Glomerular visceral epithelial cell (primary cell): Measurements from ENCODE around the gene SLC12A9.

Source experiments
- DNase-seq: peaks from one replicate; pipeline ENCODE4 v3.0.0-alpha.2; 2016; ENCODE audit errors: extremely low spot score

SLC12A9 gene

GRCh38 chr7:100860702-100861615 is 8.4 kb downstream of the SLC12A9 start:
- no peak for DNase-seq

- DNase-seq, result no peak
These were observed 9.1 kb downstream of the SLC12A9 start for GRCh38 chr7:100861616-100861985.

GRCh38 chr7:100863406-100863950 is 11.0 kb downstream of the SLC12A9 start:
- no peak for DNase-seq

- DNase-seq, result no peak
These were observed 11.8 kb downstream of the SLC12A9 start for GRCh38 chr7:100864263-100864845.

- peak; percentile 64 for DNase-seq
These were observed 12.9 kb downstream of the SLC12A9 start for GRCh38 chr7:100865372-100865911.

GRCh38 chr7:100865938-100866728 is 13.6 kb downstream of the SLC12A9 start:
- DNase-seq, result peak; percentile 86

GRCh38 chr7:100866729-100867039 is 14.2 kb downstream of the SLC12A9 start:
- no peak for DNase-seq

- DNase-seq, result peak; percentile 95
These were observed 14.7 kb downstream of the SLC12A9 start, which contains the start of gene TRIP6 for GRCh38 chr7:100867040-100867775. Gene TRIP6, plus strand, starts transcription at chr7:100867387. Its CDS starts 111 bp downstream, at chr7:100867498.

- DNase-seq, result no peak
These were observed 15.4 kb downstream of the SLC12A9 start for GRCh38 chr7:100867776-100868485.

- DNase-seq, result no peak
These were observed 21.2 kb downstream of the SLC12A9 start for GRCh38 chr7:100873599-100874299.

GRCh38 chr7:100874300-100874576 is 21.7 kb downstream of the SLC12A9 start:
- DNase-seq, result no peak

GRCh38 chr7:100874577-100875355 is 22.3 kb downstream of the SLC12A9 start, which contains the start of gene SRRT:
Gene SRRT, plus strand, starts transcription at chr7:100875103. Its CDS starts 488 bp downstream, at chr7:100875591.
- DNase-seq, result peak; percentile 96

GRCh38 chr7:100875356-100875751 is 22.8 kb downstream of the SLC12A9 start:
- no peak for DNase-seq

GRCh38 chr7:100878013-100878412 is 25.5 kb downstream of the SLC12A9 start:
- no peak for DNase-seq

GRCh38 chr7:100878685-100879084 is 26.2 kb downstream of the SLC12A9 start:
- no peak for DNase-seq

GRCh38 chr7:100879685-100880261 is 27.3 kb downstream of the SLC12A9 start:
- DNase-seq, result no peak

- no peak for DNase-seq
These were observed 28.1 kb downstream of the SLC12A9 start for GRCh38 chr7:100880645-100881044.

GRCh38 chr7:100881136-100881535 is 28.6 kb downstream of the SLC12A9 start:
- no peak for DNase-seq

GRCh38 chr7:100882201-100882600 is 29.7 kb downstream of the SLC12A9 start:
- no peak for DNase-seq
